WTC11 (cell line): ENCODE results near the gene DISP2.

Source experiments
- ELF4 ChIP-seq: sonication (generic); formaldehyde crosslinking; IDR thresholded peaks from 2 replicates; pipeline ENCODE4 v1.8.1; 2022; ENCODE audit warnings: low read depth, mild to moderate bottlenecking, moderate library complexity, missing genetic modification reagents
- FOXK1 ChIP-seq: sonication (generic); formaldehyde crosslinking; IDR thresholded peaks from 2 replicates; pipeline ENCODE4 v1.8.0; 2022; ENCODE audit warnings: mild to moderate bottlenecking, moderate library complexity, missing genetic modification reagents
- MXD4 ChIP-seq: fragments of 250-450 bp; sonication (Bioruptor Pico); IDR thresholded peaks from 2 replicates; pipeline ENCODE4 v1.8.0; 2021; ENCODE audit warnings: mild to moderate bottlenecking, moderate library complexity, borderline replicate concordance
- NFE2L1 ChIP-seq: sonication (generic); formaldehyde crosslinking; IDR thresholded peaks from 2 replicates; pipeline ENCODE4 v1.8.1; 2023; ENCODE audit warnings: missing genetic modification reagents
- NFYB ChIP-seq: sonication (generic); formaldehyde crosslinking; conservative IDR thresholded peaks from 2 replicates; pipeline ENCODE4 v1.8.0; 2022; ENCODE audit warnings: low read depth, missing genetic modification reagents
- NR3C1 ChIP-seq: sonication (generic); formaldehyde crosslinking; conservative IDR thresholded peaks from 2 replicates; pipeline ENCODE4 v1.8.1; 2023; ENCODE audit warnings: low read depth, mild to moderate bottlenecking, missing genetic modification reagents
- TEAD1 ChIP-seq: sonication (generic); formaldehyde crosslinking; IDR thresholded peaks from 2 replicates; pipeline ENCODE4 v1.8.0; 2022; ENCODE audit warnings: mild to moderate bottlenecking, missing genetic modification reagents
- TF ChIP-seq, protein P1 (sequence below): fragments of 200-600 bp; IDR thresholded peaks from 2 replicates; pipeline ENCODE4 v1.8.0; 2022; ENCODE audit warnings: antibody characterized with exemption
- TF ChIP-seq, protein P2 (sequence below): sonication (generic); formaldehyde crosslinking; IDR thresholded peaks from 2 replicates; pipeline ENCODE4 v1.8.1; 2023; ENCODE audit warnings: mild to moderate bottlenecking, missing genetic modification reagents
- TF ChIP-seq, protein P3 (sequence below): sonication (generic); formaldehyde crosslinking; IDR thresholded peaks from 2 replicates; pipeline ENCODE4 v1.8.0; 2022; ENCODE audit warnings: mild to moderate bottlenecking, missing genetic modification reagents

DNA sequence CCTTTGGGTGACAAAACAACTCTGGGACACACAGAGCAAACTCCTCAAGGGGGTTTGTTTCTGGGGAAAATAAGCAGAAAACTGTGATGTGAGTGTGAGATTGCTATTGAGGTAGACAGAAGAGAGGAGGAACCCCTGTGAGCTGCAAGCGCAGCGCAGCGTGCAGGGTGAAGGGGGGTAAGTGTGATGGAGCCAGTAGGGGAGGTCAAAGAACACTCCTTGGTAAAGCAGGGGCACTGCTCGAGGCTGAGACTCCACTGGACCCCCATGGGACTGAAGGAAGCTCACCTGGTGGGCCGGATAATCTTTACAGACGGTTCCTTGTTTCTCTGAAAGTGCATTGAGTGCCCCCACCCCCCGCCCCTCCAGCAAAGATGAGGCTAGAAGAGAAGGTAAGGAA, 27.0 kb upstream of the DISP2 start:
- TF ChIP-seq, protein P1, sequence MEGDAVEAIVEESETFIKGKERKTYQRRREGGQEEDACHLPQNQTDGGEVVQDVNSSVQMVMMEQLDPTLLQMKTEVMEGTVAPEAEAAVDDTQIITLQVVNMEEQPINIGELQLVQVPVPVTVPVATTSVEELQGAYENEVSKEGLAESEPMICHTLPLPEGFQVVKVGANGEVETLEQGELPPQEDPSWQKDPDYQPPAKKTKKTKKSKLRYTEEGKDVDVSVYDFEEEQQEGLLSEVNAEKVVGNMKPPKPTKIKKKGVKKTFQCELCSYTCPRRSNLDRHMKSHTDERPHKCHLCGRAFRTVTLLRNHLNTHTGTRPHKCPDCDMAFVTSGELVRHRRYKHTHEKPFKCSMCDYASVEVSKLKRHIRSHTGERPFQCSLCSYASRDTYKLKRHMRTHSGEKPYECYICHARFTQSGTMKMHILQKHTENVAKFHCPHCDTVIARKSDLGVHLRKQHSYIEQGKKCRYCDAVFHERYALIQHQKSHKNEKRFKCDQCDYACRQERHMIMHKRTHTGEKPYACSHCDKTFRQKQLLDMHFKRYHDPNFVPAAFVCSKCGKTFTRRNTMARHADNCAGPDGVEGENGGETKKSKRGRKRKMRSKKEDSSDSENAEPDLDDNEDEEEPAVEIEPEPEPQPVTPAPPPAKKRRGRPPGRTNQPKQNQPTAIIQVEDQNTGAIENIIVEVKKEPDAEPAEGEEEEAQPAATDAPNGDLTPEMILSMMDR = no peak
- TF ChIP-seq NFE2L1 (CRISPR knock-in tag) = no peak
- no peak for TF ChIP-seq NFYB (CRISPR knock-in tag)
- TF ChIP-seq ELF4 (CRISPR knock-in tag) = no peak
- TF ChIP-seq, protein P2, sequence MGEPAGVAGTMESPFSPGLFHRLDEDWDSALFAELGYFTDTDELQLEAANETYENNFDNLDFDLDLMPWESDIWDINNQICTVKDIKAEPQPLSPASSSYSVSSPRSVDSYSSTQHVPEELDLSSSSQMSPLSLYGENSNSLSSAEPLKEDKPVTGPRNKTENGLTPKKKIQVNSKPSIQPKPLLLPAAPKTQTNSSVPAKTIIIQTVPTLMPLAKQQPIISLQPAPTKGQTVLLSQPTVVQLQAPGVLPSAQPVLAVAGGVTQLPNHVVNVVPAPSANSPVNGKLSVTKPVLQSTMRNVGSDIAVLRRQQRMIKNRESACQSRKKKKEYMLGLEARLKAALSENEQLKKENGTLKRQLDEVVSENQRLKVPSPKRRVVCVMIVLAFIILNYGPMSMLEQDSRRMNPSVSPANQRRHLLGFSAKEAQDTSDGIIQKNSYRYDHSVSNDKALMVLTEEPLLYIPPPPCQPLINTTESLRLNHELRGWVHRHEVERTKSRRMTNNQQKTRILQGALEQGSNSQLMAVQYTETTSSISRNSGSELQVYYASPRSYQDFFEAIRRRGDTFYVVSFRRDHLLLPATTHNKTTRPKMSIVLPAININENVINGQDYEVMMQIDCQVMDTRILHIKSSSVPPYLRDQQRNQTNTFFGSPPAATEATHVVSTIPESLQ (CRISPR knock-in tag) = no peak
- no peak for TF ChIP-seq MXD4 (CRISPR knock-in tag)
- TF ChIP-seq, protein P3, sequence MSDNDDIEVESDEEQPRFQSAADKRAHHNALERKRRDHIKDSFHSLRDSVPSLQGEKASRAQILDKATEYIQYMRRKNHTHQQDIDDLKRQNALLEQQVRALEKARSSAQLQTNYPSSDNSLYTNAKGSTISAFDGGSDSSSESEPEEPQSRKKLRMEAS (CRISPR knock-in tag) = no peak
- no peak for TF ChIP-seq NR3C1
- no peak for TF ChIP-seq TEAD1
- TF ChIP-seq FOXK1 (CRISPR knock-in tag) = no peak
